Measurements from ENCODE around the gene HS1BP3. TPM values are rescaled to one million over a fixed set of nuclear protein-coding genes. Genes with fewer than 3 reads are reported as not detected.

The HS1BP3 gene
- total and polyA plus RNA-seq, 2 of the 13 experiments (the other 11 are each of a cell fraction or from before 2014, with no cell fraction given), result 15.2 to 22.0 TPM

GRCh38 chr2:20584399-20585358, 66.2 kb downstream of the HS1BP3 start (continued):
- TF ChIP-seq USF2 (IDR thresholded peaks at IDR 0.05; ENCODE audit: low read depth, low read length), result no peak
- no peak for TF ChIP-seq USF2 (CRISPR knock-in tag; IDR thresholded peaks at IDR 0.05; ENCODE audit: borderline replicate concordance)
- peak; percentile 93 for TF ChIP-seq ZNF280B (CRISPR knock-in tag; IDR thresholded peaks at IDR 0.05; ENCODE audit: borderline replicate concordance)
- no peak for TF ChIP-seq IRX3 (CRISPR knock-in tag; IDR thresholded peaks at IDR 0.05; ENCODE audit: borderline replicate concordance, low read depth)
- no peak for TF ChIP-seq DDIT3 (CRISPR knock-in tag; IDR thresholded peaks at IDR 0.05)
- TF ChIP-seq GMEB1 (CRISPR knock-in tag; IDR thresholded peaks at IDR 0.05; ENCODE audit: borderline replicate concordance), result no peak; the same call in 1 of the 2 replicates
- no peak; the same call in 1 of the 2 replicates for TF ChIP-seq CENPT (CRISPR knock-in tag; IDR thresholded peaks at IDR 0.05; ENCODE audit: low read depth)
- 0 out of 2 replicates have a peak, but pooled peaks have one; percentile 14 for TF ChIP-seq STAT5B (CRISPR knock-in tag; IDR thresholded peaks at IDR 0.05)
- no peak; the same call in 1 of the 2 replicates for TF ChIP-seq WIZ (CRISPR knock-in tag; IDR thresholded peaks at IDR 0.05)
- no peak for TF ChIP-seq RNF2 (conservative IDR thresholded peaks at IDR 0.05; ENCODE audit: low read depth)
- TF ChIP-seq ZBTB42 (CRISPR knock-in tag; IDR thresholded peaks at IDR 0.05), result 0 out of 2 replicates have a peak, but pooled peaks have one; percentile 59
- no peak for TF ChIP-seq GRHL1 (CRISPR knock-in tag; conservative IDR thresholded peaks at IDR 0.05)
- TF ChIP-seq ZNF10 (CRISPR knock-in tag; IDR thresholded peaks at IDR 0.05; ENCODE audit: borderline replicate concordance, low read depth), result no peak
- TF ChIP-seq ZNF234 (CRISPR knock-in tag; conservative IDR thresholded peaks at IDR 0.05), result no peak
- TF ChIP-seq ZNF3 (CRISPR knock-in tag; IDR thresholded peaks at IDR 0.05), result 0 out of 2 replicates have a peak, but pooled peaks have one; percentile 35
- TF ChIP-seq ZNF761 (CRISPR knock-in tag; conservative IDR thresholded peaks at IDR 0.05), result peak; percentile 24; the same call in 1 of the 2 replicates
- no peak for TF ChIP-seq ZNF577 (CRISPR knock-in tag; IDR thresholded peaks at IDR 0.05; ENCODE audit: borderline replicate concordance, low read depth)
- no peak for TF ChIP-seq ZNF451 (CRISPR knock-in tag; IDR thresholded peaks at IDR 0.05)
- TF ChIP-seq ZNF790 (CRISPR knock-in tag; IDR thresholded peaks at IDR 0.05; ENCODE audit: borderline replicate concordance), result no peak

Measured in HepG2 (cell line).